OCI-LY7 (cell line): ENCODE measurements around the gene IGSF3. TPM values are rescaled to one million over a fixed set of nuclear protein-coding genes. Genes with fewer than 3 reads are reported as not detected.

Source experiments
- BruUV-seq: library from RNA; stranded (reverse); fragments of 400-500 nt; replicated peaks from 2 replicates; lab custom pipeline; 2021; lab: Mats Ljungman, UMichigan
- CTCF ChIA-PET: fragments of 300-600 bp; sonication (Branson Sonifier 250); formaldehyde crosslinking; loops from one replicate; lab custom pipeline; 2022; ENCODE audit warnings: antibody characterized with exemption; ENCODE audit not compliant: unreplicated experiment; lab: Charles Lee
- POLR2A ChIA-PET: fragments of 300-600 bp; sonication (Branson Sonifier 250); formaldehyde crosslinking; loops from one replicate; lab custom pipeline; 2022; ENCODE audit warnings: antibody characterized with exemption; lab: Charles Lee
- DNase-seq: peaks from one replicate; pipeline ENCODE4 v3.0.0-alpha.2; 2015; ENCODE audit warnings: low spot score
- H2AFZ ChIP-seq: fragments of 200-600 bp; sonication (generic), shearing (Covaris generic); 2 replicates; pipeline ENCODE4 v1.6.1; 2014; ENCODE audit warnings: mild to moderate bottlenecking, antibody characterized with exemption, low read length, moderate library complexity
- H3K27ac ChIP-seq: fragments of 200-600 bp; sonication (generic); 2 replicates; pipeline ENCODE4 v1.5.1; 2014; ENCODE audit warnings: mixed run types, low read depth, mild to moderate bottlenecking, moderate library complexity, low read length, inconsistent platforms; ENCODE audit not compliant: poor library complexity, severe bottlenecking
- H3K36me3 ChIP-seq: fragments of 200-600 bp; sonication (generic); 2 replicates; pipeline ENCODE4 v1.6.1; 2014; ENCODE audit warnings: mild to moderate bottlenecking, antibody characterized with exemption, low read length, moderate library complexity, mixed read lengths; ENCODE audit not compliant: insufficient read depth
- H3K4me1 ChIP-seq: fragments of 200-600 bp; sonication (generic); 2 replicates; pipeline ENCODE4 v1.5.1; 2014; ENCODE audit warnings: mild to moderate bottlenecking, low read length; ENCODE audit not compliant: insufficient read depth, poor library complexity, severe bottlenecking
- H3K4me2 ChIP-seq: fragments of 200-600 bp; sonication (generic); 2 replicates; pipeline ENCODE4 v1.6.1; 2014; ENCODE audit warnings: mild to moderate bottlenecking, low read length
- H3K4me3 ChIP-seq: fragments of 200-600 bp; sonication (generic); 2 replicates; pipeline ENCODE4 v1.5.1; 2014; ENCODE audit warnings: mild to moderate bottlenecking, low read depth, low read length; ENCODE audit not compliant: poor library complexity, severe bottlenecking
- H3K79me2 ChIP-seq: fragments of 200-600 bp; sonication (generic); 2 replicates; pipeline ENCODE4 v1.6.1; 2016; ENCODE audit warnings: low read depth, mild to moderate bottlenecking, low read length, moderate library complexity, mixed read lengths; ENCODE audit not compliant: insufficient read depth
- H3K9me2 ChIP-seq: fragments of 200-600 bp; sonication (generic); 2 replicates; pipeline ENCODE4 v1.6.1; 2016; ENCODE audit warnings: mild to moderate bottlenecking, low read length, mixed read lengths; ENCODE audit not compliant: insufficient read depth
- H3K9me3 ChIP-seq: fragments of 200-600 bp; sonication (generic); 2 replicates; pipeline ENCODE4 v1.6.1; 2014; ENCODE audit warnings: mild to moderate bottlenecking, mixed run types, low read length, mixed read lengths
- H4K20me1 ChIP-seq: fragments of 200-600 bp; sonication (generic); 2 replicates; pipeline ENCODE4 v1.6.1; 2014; ENCODE audit warnings: mild to moderate bottlenecking, antibody characterized with exemption, low read length, moderate library complexity, mixed read lengths; ENCODE audit not compliant: insufficient read depth
- CTCF ChIP-seq: fragments of 200-600 bp; sonication (generic); conservative IDR thresholded peaks from 2 replicates; pipeline ENCODE4 v1.5.1; 2014; ENCODE audit warnings: mild to moderate bottlenecking, antibody characterized with exemption, low read length, moderate library complexity, mixed read lengths
- EZH2phosphoT487 ChIP-seq: fragments of 200-600 bp; sonication (generic); IDR thresholded peaks from 2 replicates; pipeline ENCODE4 v1.6.1; 2018; ENCODE audit warnings: low read depth, borderline replicate concordance, mild to moderate bottlenecking, mixed run types, antibody characterized with exemption, low read length, moderate library complexity, mixed read lengths
- intact Hi-C: fragments of 100-400 bp; cut with micrococcal nuclease; formaldehyde crosslinking; loops from one replicate; pipeline ENCODE4 v1.10.0; 2022; ENCODE audit not compliant: unreplicated experiment
- total RNA-seq, 2 experiments: library from RNA; depleted of rRNA in 1 of 2; stranded (reverse); fragments of >200 nt in 1 of 2; shearing (Covaris generic) in 1 of 2; gene quantifications; 2 replicates each; pipeline ENCODE4 v1.2.3, GENCODE V29; 2014 to 2022

Gene IGSF3
- total RNA-seq, 2 experiments from 2014 or later, result not detected

GRCh38 chr1:116699605-116700004 is 32.1 kb upstream of the IGSF3 start:
- no TSS peak for BruUV-seq
- no peaks in the 10 kb centered on the region for H3K9me2 ChIP-seq
- POLR2A ChIA-PET, result no interaction called here
- no peak overlapping the region for H3K4me2 ChIP-seq
- no peaks in the 10 kb centered on the region for H4K20me1 ChIP-seq
- no peaks in the 10 kb centered on the region for H3K79me2 ChIP-seq
- H3K4me1 ChIP-seq, result no peaks in the 10 kb centered on the region
- DNase-seq, result no peak
- H2AFZ ChIP-seq, result no peak overlapping the region
- CTCF ChIA-PET, result no interaction called here
- H3K4me3 ChIP-seq, result no peak overlapping the region
- H3K27ac ChIP-seq, result no peak overlapping the region
- no peaks in the 10 kb centered on the region for H3K9me3 ChIP-seq
- intact Hi-C loops, result no loop called here
- TF ChIP-seq CTCF, result no peak
- no peak for TF ChIP-seq EZH2phosphoT487
- H3K36me3 ChIP-seq, result no peaks in the 10 kb centered on the region

GRCh38 chr1:116698244-116698595 is 30.7 kb upstream of the IGSF3 start:
- Histone ChIP-seq H3K4me3 (no peak overlapping the region), H3K9me3 (no peaks in the 10 kb centered on the region), H4K20me1 (no peaks in the 10 kb centered on the region), H3K9me2 (no peaks in the 10 kb centered on the region), H3K4me2 (no peak overlapping the region), H3K79me2 (no peaks in the 10 kb centered on the region), H3K27ac (no peak overlapping the region), H2AFZ (no peak overlapping the region), H3K36me3 (no peaks in the 10 kb centered on the region), H3K4me1 (no peaks in the 10 kb centered on the region)
- POLR2A ChIA-PET, result interaction anchor here (0.5 kb wide), 1 partner anchor 1617 kb away, joined by 3 read pairs; no protein-coding TSS in a partner anchor
- intact Hi-C loops, result no loop called here
- no TSS peak for BruUV-seq
- TF ChIP-seq EZH2phosphoT487, result no peak
- TF ChIP-seq CTCF, result no peak
- CTCF ChIA-PET, result no interaction called here
- no peak for DNase-seq

- no peak for DNase-seq
- H3K27ac ChIP-seq, result no peak overlapping the region
- POLR2A ChIA-PET, result interaction anchor here (0.5 kb wide), 1 partner anchor 1618 kb away, joined by 3 read pairs; no protein-coding TSS in a partner anchor
- H3K4me2 ChIP-seq, result no peak overlapping the region
- H4K20me1 ChIP-seq, result no peaks in the 10 kb centered on the region
- H3K4me1 ChIP-seq, result no peaks in the 10 kb centered on the region
- intact Hi-C loops, result no loop called here
- no peak overlapping the region for H2AFZ ChIP-seq
- no TSS peak for BruUV-seq
- no peak overlapping the region for H3K4me3 ChIP-seq
- no peaks in the 10 kb centered on the region for H3K79me2 ChIP-seq
- H3K9me2 ChIP-seq, result no peaks in the 10 kb centered on the region
- TF ChIP-seq CTCF (no peak), EZH2phosphoT487 (no peak)
- no peaks in the 10 kb centered on the region for H3K9me3 ChIP-seq
- H3K36me3 ChIP-seq, result no peaks in the 10 kb centered on the region
- CTCF ChIA-PET, result no interaction called here
Observed at GRCh38 chr1:116697548-116698243, 30.2 kb upstream of the IGSF3 start.
